Liver (tissue), 9 donors: Measurements from ENCODE around the gene PTPRN2. TPM values are rescaled to one million over a fixed set of nuclear protein-coding genes. Genes with fewer than 3 reads are reported as not detected.

Experiments used
- DNase-seq: peaks from one replicate; pipeline ENCODE4 v3.0.0-alpha.2; 2017; ENCODE audit warnings: low spot score
- H3K27ac ChIP-seq, 2 donors: one replicate each; pipeline ENCODE4 v1.7.0; 2013; ENCODE audit warnings: inconsistent platforms in 2 of 2, low read length in 2 of 2, control low read depth in 1 of 2, low read depth in 1 of 2, mild to moderate bottlenecking in 1 of 2
- H3K27me3 ChIP-seq, 4 donors: one replicate each; pipeline versions ENCODE4 v1.6.1 to v1.7.0; 2013; ENCODE audit warnings: low read length in 3 of 4, inconsistent platforms in 1 of 4, mild to moderate bottlenecking in 1 of 4, moderate library complexity in 1 of 4; ENCODE audit not compliant: control insufficient read depth in 4 of 4, insufficient read depth in 4 of 4
- H3K36me3 ChIP-seq, 4 donors: one replicate each; pipeline versions ENCODE4 v1.6.1 to v1.7.0; 2013; ENCODE audit warnings: low read length in 3 of 4, mild to moderate bottlenecking in 3 of 4, low read depth in 1 of 4, moderate library complexity in 1 of 4; ENCODE audit not compliant: control insufficient read depth in 4 of 4, insufficient read depth in 3 of 4
- H3K4me1 ChIP-seq, 4 donors: one replicate each; pipeline versions ENCODE4 v1.6.1 to v1.7.0; 2013; ENCODE audit warnings: low read length in 3 of 4, mild to moderate bottlenecking in 3 of 4, moderate library complexity in 1 of 4; ENCODE audit not compliant: control insufficient read depth in 4 of 4, insufficient read depth in 4 of 4
- H3K4me3 ChIP-seq, 3 donors: one replicate each; pipeline versions ENCODE4 v1.6.1 to v1.7.0; 2013; ENCODE audit warnings: low read length in 3 of 3, control low read depth in 1 of 3, low read depth in 1 of 3, mild to moderate bottlenecking in 1 of 3
- H3K9ac ChIP-seq, 2 donors: one replicate each; pipeline ENCODE4 v1.7.0; 2013; ENCODE audit warnings: low read length in 2 of 2, mild to moderate bottlenecking in 2 of 2, moderate library complexity in 2 of 2, control low read depth in 1 of 2, low read depth in 1 of 2
- H3K9me3 ChIP-seq, 4 donors: one replicate each; pipeline versions ENCODE4 v1.6.1 to v1.7.0; 2013; ENCODE audit warnings: low read length in 3 of 4; ENCODE audit not compliant: control insufficient read depth in 4 of 4
- ATF3 ChIP-seq: IDR thresholded peaks from 2 replicates; pipeline ENCODE4 v1.6.1; 2016; ENCODE audit warnings: antibody characterized with exemption
- CTCF ChIP-seq: fragments of 150-350 bp; IDR thresholded peaks from 2 replicates; pipeline ENCODE4 v1.5.1; 2017; ENCODE audit warnings: improper control_type of control experiment, low read depth, low read length; ENCODE audit not compliant: missing input control
- EGR1 ChIP-seq, 2 donors: IDR thresholded peaks; 2 replicates each; pipeline ENCODE4 v1.6.1; 2016 to 2018; ENCODE audit warnings: antibody characterized with exemption in 2 of 2, low read depth in 2 of 2
- FOXA1 ChIP-seq: IDR thresholded peaks from 2 replicates; pipeline ENCODE4 v1.6.1; 2016; ENCODE audit warnings: antibody characterized with exemption
- FOXA2 ChIP-seq: IDR thresholded peaks from 2 replicates; pipeline ENCODE4 v1.6.1; 2016; ENCODE audit warnings: antibody characterized with exemption
- GABPA ChIP-seq, 2 donors: IDR thresholded peaks in 1 of 2; conservative IDR thresholded peaks in 1 of 2; 2 replicates each; pipeline ENCODE4 v1.6.1; 2016; ENCODE audit warnings: antibody characterized with exemption in 2 of 2, mild to moderate bottlenecking in 1 of 2, moderate library complexity in 1 of 2
- HNF4A ChIP-seq, 2 donors: conservative IDR thresholded peaks; 2 replicates each; pipeline ENCODE4 v1.6.1; 2016; ENCODE audit warnings: antibody characterized with exemption in 2 of 2, mild to moderate bottlenecking in 2 of 2
- HNF4G ChIP-seq: IDR thresholded peaks from 2 replicates; pipeline ENCODE4 v1.6.1; 2016; ENCODE audit warnings: antibody characterized with exemption
- JUND ChIP-seq, 2 donors: IDR thresholded peaks; 2 replicates each; pipeline ENCODE4 v1.6.1; 2016; ENCODE audit warnings: antibody characterized with exemption in 2 of 2
- MAX ChIP-seq: IDR thresholded peaks from 2 replicates; pipeline ENCODE4 v1.6.1; 2016; ENCODE audit warnings: antibody characterized with exemption
- NR2F2 ChIP-seq: IDR thresholded peaks from 2 replicates; pipeline ENCODE4 v1.6.1; 2016; ENCODE audit warnings: antibody characterized with exemption
- RAD21 ChIP-seq, 2 donors: IDR thresholded peaks; 2 replicates each; pipeline ENCODE4 v1.6.1; 2016; ENCODE audit warnings: antibody characterized with exemption in 2 of 2, mild to moderate bottlenecking in 2 of 2
- REST ChIP-seq: IDR thresholded peaks from 2 replicates; pipeline ENCODE4 v1.6.1; 2016; ENCODE audit warnings: antibody characterized with exemption, mild to moderate bottlenecking
- RXRA ChIP-seq, 2 donors: IDR thresholded peaks; 2 replicates each; pipeline ENCODE4 v1.6.1; 2017 to 2018; ENCODE audit warnings: antibody characterized with exemption in 2 of 2, mild to moderate bottlenecking in 1 of 2
- SP1 ChIP-seq: IDR thresholded peaks from 2 replicates; pipeline ENCODE4 v1.6.1; 2018; ENCODE audit warnings: antibody characterized with exemption, mild to moderate bottlenecking
- TAF1 ChIP-seq: conservative IDR thresholded peaks from 2 replicates; pipeline ENCODE4 v1.6.1; 2016; ENCODE audit warnings: antibody characterized with exemption, mild to moderate bottlenecking
- YY1 ChIP-seq: IDR thresholded peaks from 2 replicates; pipeline ENCODE4 v1.6.1; 2016; ENCODE audit warnings: antibody characterized with exemption, mild to moderate bottlenecking
- ZBTB33 ChIP-seq: IDR thresholded peaks from 2 replicates; pipeline ENCODE4 v1.6.1; 2016; ENCODE audit warnings: antibody characterized with exemption
- WGBS: extraction: QIAGEN DNeasy Blood & Tissue Kit; methylation state at CpG from one replicate; pipeline ENCODE4 v1.1.7; 2013; 5-methylcytosine and 5-hydroxymethylcytosine counted together
- polyA plus RNA-seq, 2 donors: library from polyadenylated mRNA; stranded (reverse) in 1 of 2; unstranded in 1 of 2; fragments of 200-250 nt in 1 of 2; fragments of >200 nt in 1 of 2; fragmentation: Nextera tagmentation in 1 of 2; extraction: Ambion mirVana in 1 of 2; gene quantifications; one replicate each; pipeline versions ENCODE4 v1.2.1 to v1.2.3, GENCODE V29; 2013 to 2015
- total RNA-seq, 2 donors: library from RNA; depleted of rRNA; stranded (reverse); fragments of >200 nt; gene quantifications; one replicate each; pipeline ENCODE4 v1.2.3, GENCODE V29; 2014
- donor health status: healthy.
- donor health status: healthy.
- donor health status: healthy.
- donor health status: healthy.
- donor health status: healthy.

Gene PTPRN2
- total and polyA plus RNA-seq, 4 donors = 0.75 to 1.9 (median 1.1) TPM

- 79% methylated on average over 16 of the region's 16 CpGs for WGBS
- H3K27ac ChIP-seq = no peak overlapping the region
- H3K4me1 ChIP-seq = no peaks in the 10 kb centered on the region
- H3K27me3 ChIP-seq = peaks cover 0 to 4% (median 0%) of the 10 kb centered on the region in 4 donors
- no peak overlapping the region for H3K4me3 ChIP-seq
- TF ChIP-seq RAD21 (IDR thresholded peaks at IDR 0.05) (no peak), YY1 (no peak), GABPA (IDR thresholded peaks at IDR 0.05 in 1 of 2, conservative IDR thresholded peaks at IDR 0.05 in 1 of 2) (no peak), ATF3 (no peak), FOXA1 (no peak), HNF4G (no peak), CTCF (no peak), NR2F2 (no peak), HNF4A (conservative IDR thresholded peaks at IDR 0.05) (no peak), RXRA (IDR thresholded peaks at IDR 0.05) (no peak), FOXA2 (no peak), ZBTB33 (no peak), EGR1 (IDR thresholded peaks at IDR 0.05; ENCODE audit: low read depth in 2 of 2) (no peak)
- H3K9ac ChIP-seq = no peak overlapping the region
- no peaks in the 10 kb centered on the region for H3K36me3 ChIP-seq
- H3K9me3 ChIP-seq = no peaks in the 10 kb centered on the region
- no peak for DNase-seq
Measured at GRCh38 chr7:157579425-157579824, 1008.2 kb downstream of the PTPRN2 start.

- no peak for DNase-seq
- Histone ChIP-seq H3K9ac (no peak overlapping the region), H3K36me3 (no peaks in the 10 kb centered on the region), H3K4me1 (no peaks in the 10 kb centered on the region), H3K9me3 (no peaks in the 10 kb centered on the region), H3K27ac (no peak overlapping the region), H3K27me3 (peaks cover 0 to 10% (median 0%) of the 10 kb centered on the region in 4 donors), H3K4me3 (no peak overlapping the region)
- TF ChIP-seq JUND (IDR thresholded peaks at IDR 0.05) = no peak
- no peak for TF ChIP-seq REST
- TF ChIP-seq EGR1 (IDR thresholded peaks at IDR 0.05; ENCODE audit: low read depth in 2 of 2) = no peak
- TF ChIP-seq NR2F2 = no peak
- TF ChIP-seq ATF3 = no peak
- no peak for TF ChIP-seq SP1
- no peak for TF ChIP-seq RXRA (IDR thresholded peaks at IDR 0.05)
- no peak for TF ChIP-seq RAD21 (IDR thresholded peaks at IDR 0.05)
- TF ChIP-seq ZBTB33 = no peak
- TF ChIP-seq TAF1 = no peak
- TF ChIP-seq GABPA (IDR thresholded peaks at IDR 0.05 in 1 of 2, conservative IDR thresholded peaks at IDR 0.05 in 1 of 2) = no peak
- no peak for TF ChIP-seq YY1
- TF ChIP-seq FOXA1 = no peak
- TF ChIP-seq MAX = no peak
- TF ChIP-seq HNF4A (conservative IDR thresholded peaks at IDR 0.05) = no peak
- no peak for TF ChIP-seq FOXA2
- TF ChIP-seq HNF4G = no peak
- TF ChIP-seq CTCF = no peak
- WGBS = 92% methylated on average over 31 of the region's 31 CpGs
Measured at GRCh38 chr7:157577796-157578339, 1009.8 kb downstream of the PTPRN2 start.
